Esophagus squamous epithelium (tissue), 5 donors: ENCODE results near the gene HOXA11. TPM values are rescaled to one million over a fixed set of nuclear protein-coding genes. Genes with fewer than 3 reads are reported as not detected.

ENCODE experiments used
- DNase-seq: peaks from one replicate; lab custom pipeline; 2025; lab: John Stamatoyannopoulos, UW
- H3K27ac ChIP-seq, 4 donors: fragments of 200-600 bp; sonication (generic); one replicate each; pipeline ENCODE4 v1.5.1; 2016 to 2019; ENCODE audit warnings: mild to moderate bottlenecking in 1 of 4
- H3K27me3 ChIP-seq, 4 donors: fragments of 200-600 bp; sonication (generic); 1 replicate in 3 of 4; 2 replicates in 1 of 4; pipeline versions ENCODE4 v1.5.1 to v1.6.0; 2017 to 2021; ENCODE audit warnings: antibody characterized with exemption in 1 of 4
- H3K36me3 ChIP-seq, 3 donors: fragments of 200-600 bp; sonication (generic); one replicate each; pipeline ENCODE4 v1.5.1; 2016 to 2019
- H3K4me1 ChIP-seq, 3 donors: fragments of 200-600 bp; sonication (generic); one replicate each; pipeline ENCODE4 v1.5.1; 2017 to 2019
- H3K4me3 ChIP-seq, 4 donors: fragments of 200-600 bp; sonication (generic); 1 replicate in 3 of 4; 2 replicates in 1 of 4; pipeline ENCODE4 v1.5.1; 2016 to 2019; ENCODE audit warnings: mild to moderate bottlenecking in 2 of 4, moderate library complexity in 1 of 4
- H3K9me3 ChIP-seq, 3 donors: fragments of 200-600 bp; sonication (generic); one replicate each; pipeline ENCODE4 v1.5.1; 2016 to 2019
- POLR2A ChIP-seq, 4 donors: fragments of 450-650 bp; IDR thresholded peaks; one replicate each; pipeline ENCODE4 v1.6.1; 2017; ENCODE audit warnings: antibody characterized with exemption in 4 of 4, mild to moderate bottlenecking in 4 of 4, moderate library complexity in 3 of 4
- WGBS, 2 donors: methylation state at CpG; one replicate each; pipeline ENCODE4 v1.1.5; 2018; 5-methylcytosine and 5-hydroxymethylcytosine counted together
- intact Hi-C: fragments of 100-400 bp; cut with DNase I; formaldehyde crosslinking; loops from one replicate; pipeline ENCODE4 v1.15.0; 2022
- total RNA-seq, 4 donors: library from RNA; depleted of rRNA; stranded (reverse); fragments of >200 nt; gene quantifications; one replicate each; pipeline ENCODE4 v1.1.0, GENCODE V29; 2016
- TF ChIP-seq, protein P1 (sequence below), 6 experiments: fragments of 450-650 bp in 4 of 6; fragments of 200-600 bp in 2 of 6; sonication (generic) in 2 of 6; IDR thresholded peaks; one replicate each; pipeline ENCODE4 v1.5.1; 2016 to 2019; ENCODE audit warnings: antibody characterized with exemption in 6 of 6, mild to moderate bottlenecking in 4 of 6, moderate library complexity in 4 of 6
- donor health status: DM: yes; HTN: yes; CAD: no.

Gene HOXA11
- total RNA-seq, 4 donors from 2014 or later, result not detected

DNA sequence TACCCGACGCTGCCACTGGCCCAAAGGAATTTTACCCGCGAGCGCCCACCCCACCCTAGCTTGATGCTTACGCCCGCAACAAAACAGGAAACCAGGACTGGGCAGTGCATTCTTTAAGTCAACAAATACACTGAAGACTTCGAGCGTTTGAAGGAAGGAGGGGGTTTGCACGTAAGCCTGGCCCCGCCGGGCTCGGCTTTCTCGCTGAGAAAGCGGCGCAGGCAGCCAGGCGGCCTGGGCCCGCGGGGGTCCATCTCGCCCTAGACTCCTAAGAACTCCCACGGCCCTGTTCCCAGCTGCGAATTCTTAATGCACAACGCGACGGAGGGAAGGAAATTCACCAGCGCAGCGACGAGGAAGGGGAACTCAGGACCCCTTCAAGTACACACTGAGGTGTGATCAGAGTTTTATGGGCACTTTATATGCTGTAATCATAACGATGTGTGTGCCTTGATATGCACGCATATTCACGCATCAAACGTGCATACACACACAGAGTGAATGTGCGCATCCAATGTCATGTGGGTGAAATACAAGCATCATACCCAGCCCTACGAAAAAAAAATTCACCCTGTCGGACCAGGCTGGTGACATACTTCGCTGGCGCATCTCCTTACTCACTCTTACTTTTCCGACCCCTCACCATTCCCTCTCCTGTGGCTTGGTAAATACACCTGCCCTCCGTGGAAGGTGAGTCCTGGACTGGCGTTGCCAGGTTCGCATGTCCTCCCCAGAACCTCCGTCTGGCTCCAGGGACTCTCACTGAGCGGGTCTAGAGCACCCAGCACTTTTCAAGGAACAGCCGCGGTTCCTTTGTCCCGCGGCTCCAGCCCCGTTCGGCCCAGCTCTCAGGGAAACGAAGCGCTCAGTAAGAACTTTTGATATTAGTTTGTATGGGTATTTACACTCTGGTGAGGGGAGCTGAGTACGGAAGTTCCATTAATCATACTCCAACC is 20.6 kb upstream of the HOXA11 start:
- no peak overlapping the region for H3K27ac ChIP-seq
- H3K4me3 ChIP-seq, result peak overlapping the region in 1 of 4 donors; percentile 31
- H3K36me3 ChIP-seq, result no peaks in the 10 kb centered on the region
- intact Hi-C loops, result no loop called here
- WGBS, 2 donors, result 13% methylated on average over 24 to 43 of the region's 52 CpGs
- no peak for TF ChIP-seq POLR2A (IDR thresholded peaks at IDR 0.05)
- TF ChIP-seq, protein P1, sequence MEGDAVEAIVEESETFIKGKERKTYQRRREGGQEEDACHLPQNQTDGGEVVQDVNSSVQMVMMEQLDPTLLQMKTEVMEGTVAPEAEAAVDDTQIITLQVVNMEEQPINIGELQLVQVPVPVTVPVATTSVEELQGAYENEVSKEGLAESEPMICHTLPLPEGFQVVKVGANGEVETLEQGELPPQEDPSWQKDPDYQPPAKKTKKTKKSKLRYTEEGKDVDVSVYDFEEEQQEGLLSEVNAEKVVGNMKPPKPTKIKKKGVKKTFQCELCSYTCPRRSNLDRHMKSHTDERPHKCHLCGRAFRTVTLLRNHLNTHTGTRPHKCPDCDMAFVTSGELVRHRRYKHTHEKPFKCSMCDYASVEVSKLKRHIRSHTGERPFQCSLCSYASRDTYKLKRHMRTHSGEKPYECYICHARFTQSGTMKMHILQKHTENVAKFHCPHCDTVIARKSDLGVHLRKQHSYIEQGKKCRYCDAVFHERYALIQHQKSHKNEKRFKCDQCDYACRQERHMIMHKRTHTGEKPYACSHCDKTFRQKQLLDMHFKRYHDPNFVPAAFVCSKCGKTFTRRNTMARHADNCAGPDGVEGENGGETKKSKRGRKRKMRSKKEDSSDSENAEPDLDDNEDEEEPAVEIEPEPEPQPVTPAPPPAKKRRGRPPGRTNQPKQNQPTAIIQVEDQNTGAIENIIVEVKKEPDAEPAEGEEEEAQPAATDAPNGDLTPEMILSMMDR (IDR thresholded peaks at IDR 0.05), result no peak
- no peaks in the 10 kb centered on the region for H3K9me3 ChIP-seq
- no peak for DNase-seq
- peaks cover 35 to 100% (median 70%) of the 10 kb centered on the region in 4 donors for H3K27me3 ChIP-seq
- peaks cover 15 to 34% (median 23%) of the 10 kb centered on the region in 3 donors for H3K4me1 ChIP-seq

DNA sequence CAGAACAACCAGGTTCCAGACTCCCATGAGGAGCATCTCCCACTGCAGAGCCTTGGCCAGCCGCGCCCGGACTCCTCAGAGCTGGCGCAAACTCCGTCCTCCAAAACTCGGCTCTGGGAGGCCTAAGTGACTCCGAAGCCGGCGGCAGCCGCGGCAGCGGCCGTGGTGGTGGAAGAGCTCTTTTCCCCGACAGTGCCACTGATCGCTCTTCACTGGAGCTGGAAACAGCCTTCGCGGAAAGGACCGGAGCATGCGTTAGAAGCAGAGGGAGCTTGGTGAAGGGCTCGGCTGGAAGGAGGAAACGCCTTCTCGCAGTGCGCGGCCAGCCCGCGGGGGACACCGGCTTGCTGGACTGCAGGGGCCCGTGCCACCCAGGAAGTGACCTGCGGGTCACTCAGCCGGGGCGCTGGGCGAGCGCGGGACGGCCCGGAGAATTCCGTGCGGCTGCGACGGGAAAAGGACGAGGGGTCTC is 19.9 kb upstream of the HOXA11 start:
- intact Hi-C loops, result no loop called here
- H3K36me3 ChIP-seq, result no peaks in the 10 kb centered on the region
- peak overlapping the region in 1 of 4 donors; percentile 31 for H3K4me3 ChIP-seq
- DNase-seq, result no peak
- H3K4me1 ChIP-seq, result peaks cover 20 to 37% (median 26%) of the 10 kb centered on the region in 3 donors
- H3K27me3 ChIP-seq, result peaks cover 37 to 100% (median 71%) of the 10 kb centered on the region in 4 donors
- no peaks in the 10 kb centered on the region for H3K9me3 ChIP-seq
- H3K27ac ChIP-seq, result no peak overlapping the region
- TF ChIP-seq POLR2A (IDR thresholded peaks at IDR 0.05), result no peak
- TF ChIP-seq, protein P1 (IDR thresholded peaks at IDR 0.05), result no peak
- WGBS, 2 donors, result 4 to 10% methylated on average over 2 to 4 of the region's 41 CpGs

DNA sequence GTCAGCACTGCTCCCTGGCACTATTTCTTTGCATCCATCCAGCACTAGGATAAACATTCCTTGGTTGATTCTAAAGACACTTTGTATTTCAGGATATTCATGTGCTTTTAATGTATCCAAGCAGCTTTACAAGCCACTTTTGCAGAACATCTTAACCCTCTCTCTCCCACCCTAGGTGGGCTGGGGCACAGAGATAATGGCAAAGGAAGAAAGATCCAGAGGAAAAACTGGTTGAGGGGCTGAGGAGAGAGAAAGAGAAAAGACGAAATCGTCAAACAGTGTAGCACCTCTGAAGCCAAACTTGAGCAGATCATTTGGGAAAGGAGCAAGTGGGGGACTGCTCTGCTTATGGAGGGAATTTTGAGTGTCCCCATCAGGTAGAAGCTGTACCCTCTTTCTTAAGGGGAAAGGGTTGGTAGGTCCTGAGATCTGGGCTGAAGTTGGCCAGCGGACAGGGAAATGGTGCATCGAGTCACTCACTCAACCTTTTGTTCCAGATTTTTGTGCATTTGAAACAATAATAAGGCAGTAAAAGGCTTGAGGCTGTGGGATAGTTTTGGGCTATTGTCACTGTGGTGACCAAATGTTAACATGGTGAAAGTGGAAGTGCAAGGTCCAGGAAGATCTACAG is 19.0 kb upstream of the HOXA11 start:
- Histone ChIP-seq H3K4me1 (peaks cover 27 to 44% (median 28%) of the 10 kb centered on the region in 3 donors), H3K36me3 (no peaks in the 10 kb centered on the region), H3K9me3 (no peaks in the 10 kb centered on the region), H3K4me3 (no peak overlapping the region), H3K27ac (no peak overlapping the region), H3K27me3 (peaks cover 40 to 100% (median 72%) of the 10 kb centered on the region in 4 donors)
- TF ChIP-seq, protein P1 (IDR thresholded peaks at IDR 0.05), result no peak
- TF ChIP-seq POLR2A (IDR thresholded peaks at IDR 0.05), result no peak
- DNase-seq, result no peak
- intact Hi-C loops, result no loop called here
- 25 to 30% methylated on average over 4 of the region's 4 CpGs for WGBS, 2 donors

DNA sequence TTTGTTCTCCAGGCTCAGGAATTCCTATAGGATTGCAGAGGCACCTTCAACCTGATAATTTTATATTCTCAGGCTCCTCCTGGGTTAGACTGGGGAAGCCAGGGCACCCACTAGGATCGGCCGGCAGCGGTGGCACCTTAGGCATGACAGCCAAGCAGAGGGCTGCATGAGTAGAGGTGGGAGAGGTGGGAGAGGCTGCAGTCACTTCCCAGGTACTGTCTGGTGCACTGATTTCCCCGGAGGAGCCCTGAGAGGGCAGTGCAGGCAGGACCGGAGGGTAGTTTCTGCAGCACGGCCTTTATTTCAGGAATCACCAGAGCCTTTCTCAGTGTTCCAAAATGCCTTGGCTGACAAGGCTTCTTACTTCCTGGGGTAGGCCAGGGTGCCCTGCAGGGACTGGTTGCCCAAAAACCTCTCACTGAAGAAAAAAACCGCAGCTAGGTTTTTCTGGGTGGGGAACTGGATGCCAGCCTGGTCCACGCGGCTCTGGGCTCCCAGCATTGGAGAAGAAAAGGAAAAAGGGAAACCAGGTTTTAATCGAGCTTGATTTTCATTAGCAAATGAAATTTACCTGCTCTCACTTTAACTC is 18.4 kb upstream of the HOXA11 start:
- H3K36me3 ChIP-seq, result no peaks in the 10 kb centered on the region
- no peak for DNase-seq
- 13 to 15% methylated on average over 6 to 9 of the region's 10 CpGs for WGBS, 2 donors
- H3K4me3 ChIP-seq, result no peak overlapping the region
- peaks cover 46 to 100% (median 77%) of the 10 kb centered on the region in 4 donors for H3K27me3 ChIP-seq
- H3K4me1 ChIP-seq, result peaks cover 31 to 50% (median 33%) of the 10 kb centered on the region in 3 donors
- H3K9me3 ChIP-seq, result no peaks in the 10 kb centered on the region
- H3K27ac ChIP-seq, result no peak overlapping the region
- no peak for TF ChIP-seq POLR2A (IDR thresholded peaks at IDR 0.05)
- TF ChIP-seq, protein P1 (IDR thresholded peaks at IDR 0.05), result no peak
- intact Hi-C loops, result no loop called here
